Hepatocyte (in vitro differentiated cells): Measurements from ENCODE around the gene CACNA2D1. TPM values are rescaled to one million over a fixed set of nuclear protein-coding genes. Genes with fewer than 3 reads are reported as not detected.

Source experiments
- DNase-seq: peaks from one replicate; pipeline ENCODE4 v3.0.0-alpha.2; 2016; ENCODE audit warnings: low spot score
- H2AFZ ChIP-seq: fragments of 200-600 bp; sonication (generic); 2 replicates; pipeline ENCODE4 v1.6.0; 2016; ENCODE audit warnings: antibody characterized with exemption, mild to moderate bottlenecking
- H3K27ac ChIP-seq: fragments of 200-600 bp; sonication (generic); 2 replicates; pipeline ENCODE4 v1.5.1; 2016; ENCODE audit warnings: mild to moderate bottlenecking
- H3K27me3 ChIP-seq: fragments of 200-600 bp; sonication (generic); 2 replicates; pipeline ENCODE4 v1.6.1; 2016
- H3K36me3 ChIP-seq: fragments of 200-600 bp; sonication (generic); replicated peaks from 2 replicates; pipeline ENCODE4 v1.5.1; 2016; ENCODE audit warnings: low read depth; ENCODE audit not compliant: insufficient read depth
- H3K4me1 ChIP-seq: fragments of 200-600 bp; sonication (generic); 2 replicates; pipeline ENCODE4 v1.5.1; 2016; ENCODE audit warnings: mild to moderate bottlenecking, moderate library complexity; ENCODE audit not compliant: insufficient read depth
- H3K4me2 ChIP-seq: fragments of 200-600 bp; sonication (generic); 2 replicates; pipeline ENCODE4 v1.6.0; 2016
- H3K4me3 ChIP-seq: fragments of 200-600 bp; sonication (generic); 2 replicates; pipeline ENCODE4 v1.5.1; 2016; ENCODE audit warnings: mild to moderate bottlenecking
- H3K79me2 ChIP-seq: fragments of 200-600 bp; sonication (generic); 2 replicates; pipeline ENCODE4 v1.6.0; 2017; ENCODE audit warnings: mild to moderate bottlenecking
- H3K9me2 ChIP-seq: fragments of 200-600 bp; sonication (generic); replicated peaks from 2 replicates; pipeline ENCODE4 v1.6.0; 2017; ENCODE audit warnings: mild to moderate bottlenecking; ENCODE audit not compliant: insufficient read depth
- H3K9me3 ChIP-seq: fragments of 200-600 bp; sonication (generic); 2 replicates; pipeline ENCODE4 v1.5.1; 2016; ENCODE audit warnings: low read depth, mild to moderate bottlenecking
- H4K20me1 ChIP-seq: fragments of 200-600 bp; sonication (generic); 2 replicates; pipeline ENCODE4 v1.6.0; 2016; ENCODE audit warnings: mild to moderate bottlenecking; ENCODE audit not compliant: insufficient read depth, poor library complexity, severe bottlenecking
- EZH2 ChIP-seq: fragments of 200-600 bp; sonication (generic); IDR thresholded peaks from 2 replicates; pipeline ENCODE4 v1.6.1; 2016; ENCODE audit warnings: antibody characterized with exemption, mild to moderate bottlenecking, borderline replicate concordance
- EZH2phosphoT487 ChIP-seq: fragments of 200-600 bp; sonication (generic); IDR thresholded peaks from one replicate; pipeline ENCODE4 v1.6.1; 2018; ENCODE audit warnings: antibody characterized with exemption, mild to moderate bottlenecking, low read depth, moderate library complexity; ENCODE audit not compliant: unreplicated experiment, severe bottlenecking
- WGBS: methylation state at CpG from one replicate; pipeline ENCODE4 v1.1.6; 2016; ENCODE audit warnings: low lambda C conversion rate; ENCODE audit errors: missing lambda C conversion rate; 5-methylcytosine and 5-hydroxymethylcytosine counted together
- polyA plus RNA-seq: library from polyadenylated mRNA; unstranded; fragments of >200 nt; fragmentation: Nextera tagmentation; extraction: Ambion mirVana; gene quantifications from 2 replicates; pipeline ENCODE4 v1.2.1, GENCODE V29; 2016
- total RNA-seq: library from RNA; depleted of rRNA; stranded (reverse); fragments of >200 nt; gene quantifications from 2 replicates; pipeline ENCODE4 v1.2.3, GENCODE V29; 2014
- TF ChIP-seq, protein P1 (sequence below): fragments of 200-600 bp; sonication (generic); IDR thresholded peaks from 2 replicates; pipeline ENCODE4 v1.5.1; 2016; ENCODE audit warnings: antibody characterized with exemption, mild to moderate bottlenecking; ENCODE audit not compliant: poor library complexity

Gene CACNA2D1
- total and polyA plus RNA-seq, 2 experiments from 2014 or later: 3.1 to 18.9 TPM

DNA sequence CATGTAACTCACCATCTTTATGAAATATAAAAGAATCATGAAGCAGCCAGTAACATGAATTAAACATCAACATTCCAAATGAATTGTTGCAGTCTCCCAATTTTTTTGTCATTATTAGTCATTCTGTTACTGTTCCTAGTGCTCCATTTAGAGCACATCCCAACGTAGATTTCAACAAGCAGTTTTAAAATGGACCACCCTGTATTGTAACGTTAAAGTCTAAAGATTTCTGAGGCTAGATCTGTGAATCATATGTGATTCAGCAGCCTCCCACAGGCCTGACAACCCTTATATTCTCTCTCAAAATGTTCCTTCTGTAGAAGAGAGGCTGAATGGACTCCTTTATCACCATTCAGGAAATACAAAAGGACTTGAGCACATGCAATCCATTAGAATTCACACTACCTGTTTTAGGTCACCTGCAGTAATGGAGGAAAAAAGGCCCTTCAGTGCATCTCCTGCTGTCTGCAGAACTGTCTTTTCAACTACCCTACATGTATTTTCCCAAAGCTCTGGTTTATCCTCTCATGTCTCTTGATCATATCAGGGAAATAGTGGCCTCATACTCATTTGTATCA is 81.4 kb downstream of the CACNA2D1 start:
- TF ChIP-seq EZH2: no peak
- TF ChIP-seq EZH2phosphoT487: no peak
- TF ChIP-seq, protein P1, sequence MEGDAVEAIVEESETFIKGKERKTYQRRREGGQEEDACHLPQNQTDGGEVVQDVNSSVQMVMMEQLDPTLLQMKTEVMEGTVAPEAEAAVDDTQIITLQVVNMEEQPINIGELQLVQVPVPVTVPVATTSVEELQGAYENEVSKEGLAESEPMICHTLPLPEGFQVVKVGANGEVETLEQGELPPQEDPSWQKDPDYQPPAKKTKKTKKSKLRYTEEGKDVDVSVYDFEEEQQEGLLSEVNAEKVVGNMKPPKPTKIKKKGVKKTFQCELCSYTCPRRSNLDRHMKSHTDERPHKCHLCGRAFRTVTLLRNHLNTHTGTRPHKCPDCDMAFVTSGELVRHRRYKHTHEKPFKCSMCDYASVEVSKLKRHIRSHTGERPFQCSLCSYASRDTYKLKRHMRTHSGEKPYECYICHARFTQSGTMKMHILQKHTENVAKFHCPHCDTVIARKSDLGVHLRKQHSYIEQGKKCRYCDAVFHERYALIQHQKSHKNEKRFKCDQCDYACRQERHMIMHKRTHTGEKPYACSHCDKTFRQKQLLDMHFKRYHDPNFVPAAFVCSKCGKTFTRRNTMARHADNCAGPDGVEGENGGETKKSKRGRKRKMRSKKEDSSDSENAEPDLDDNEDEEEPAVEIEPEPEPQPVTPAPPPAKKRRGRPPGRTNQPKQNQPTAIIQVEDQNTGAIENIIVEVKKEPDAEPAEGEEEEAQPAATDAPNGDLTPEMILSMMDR: no peak
- 78% methylated on average over 2 of the region's 2 CpGs for WGBS

DNA sequence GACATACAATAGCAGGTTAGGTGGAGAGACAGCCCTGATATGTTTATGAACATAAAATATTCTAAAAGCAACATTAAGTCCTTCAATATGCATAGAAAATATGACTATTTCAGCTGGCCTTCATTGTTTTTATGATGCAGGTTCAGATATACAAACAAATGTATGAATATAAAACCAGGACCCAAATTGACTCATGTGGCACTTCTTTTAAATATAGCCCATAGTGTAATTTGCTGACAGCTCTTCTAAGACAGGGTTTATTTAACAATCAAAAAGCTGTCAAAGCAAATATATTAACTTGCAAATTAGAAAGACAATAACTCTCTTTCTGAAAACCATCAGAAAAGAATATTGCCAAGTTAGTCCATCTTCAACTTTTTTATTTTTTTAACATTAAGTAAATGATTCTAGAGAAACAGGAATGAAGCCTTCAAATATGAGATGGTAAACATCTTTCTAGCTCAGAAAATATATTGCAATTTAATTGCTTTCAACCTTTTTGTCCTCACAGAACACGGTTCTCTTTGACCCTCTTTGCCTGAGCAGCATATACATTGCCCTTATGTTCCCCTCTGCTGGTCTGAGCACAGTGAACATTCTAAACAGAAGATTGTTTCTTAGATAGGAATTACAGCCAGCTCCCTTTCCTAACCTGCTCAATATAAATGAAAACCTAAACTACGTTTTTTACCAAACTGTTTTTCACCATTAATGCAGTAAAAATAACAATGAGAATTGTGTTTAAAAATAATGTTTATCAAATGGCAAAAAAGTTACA is 82.8 kb downstream of the CACNA2D1 start:
- DNase-seq: no peak
- H3K4me1 ChIP-seq: no peaks in the 10 kb centered on the region
- no peaks in the 10 kb centered on the region for H4K20me1 ChIP-seq
- H3K4me2 ChIP-seq: no peak overlapping the region
- no peaks in the 10 kb centered on the region for H3K27me3 ChIP-seq
- H3K79me2 ChIP-seq: no peaks in the 10 kb centered on the region
- H3K9me3 ChIP-seq: no peaks in the 10 kb centered on the region
- H2AFZ ChIP-seq: no peak overlapping the region
- H3K4me3 ChIP-seq: no peak overlapping the region
- TF ChIP-seq, protein P1: no peak
- TF ChIP-seq EZH2: no peak
- TF ChIP-seq EZH2phosphoT487: no peak
- no peak overlapping the region for H3K27ac ChIP-seq
- H3K9me2 ChIP-seq: no peaks in the 10 kb centered on the region
- H3K36me3 ChIP-seq: no peaks in the 10 kb centered on the region
- 40% methylated on average over 2 of the region's 2 CpGs for WGBS

More for the DNA sequence above, 81.4 kb downstream of the CACNA2D1 start:
- Histone ChIP-seq H3K27me3 (no peaks in the 10 kb centered on the region), H3K36me3 (no peaks in the 10 kb centered on the region), H3K79me2 (no peaks in the 10 kb centered on the region), H3K9me3 (no peaks in the 10 kb centered on the region), H4K20me1 (no peaks in the 10 kb centered on the region), H3K4me3 (no peak overlapping the region), H2AFZ (no peak overlapping the region), H3K27ac (no peak overlapping the region), H3K4me1 (no peaks in the 10 kb centered on the region), H3K4me2 (no peak overlapping the region), H3K9me2 (no peaks in the 10 kb centered on the region)
- DNase-seq: no peak

DNA sequence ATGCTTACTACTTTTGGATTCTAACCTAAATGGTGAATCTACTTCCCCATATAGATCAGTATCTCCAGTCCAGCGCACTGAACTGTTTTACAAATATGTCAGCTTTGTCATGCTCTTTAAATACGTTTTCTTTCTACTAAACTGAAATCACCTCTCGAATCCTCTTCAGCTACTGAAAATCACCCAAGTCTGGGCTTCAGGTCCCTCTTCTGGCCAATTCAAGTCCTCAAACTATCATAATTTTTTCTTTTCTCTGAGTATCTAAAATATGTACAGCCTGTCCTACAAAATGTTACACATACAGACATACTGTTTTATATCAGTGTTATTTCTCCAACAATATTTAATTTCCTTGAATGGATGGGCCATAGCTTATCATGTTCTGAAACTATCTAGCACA is 84.2 kb downstream of the CACNA2D1 start:
- Histone ChIP-seq H4K20me1 (no peaks in the 10 kb centered on the region), H3K27me3 (no peaks in the 10 kb centered on the region), H3K79me2 (no peaks in the 10 kb centered on the region), H2AFZ (no peak overlapping the region), H3K4me2 (no peak overlapping the region), H3K36me3 (no peaks in the 10 kb centered on the region), H3K9me2 (no peaks in the 10 kb centered on the region), H3K9me3 (no peaks in the 10 kb centered on the region), H3K4me1 (no peaks in the 10 kb centered on the region), H3K4me3 (no peak overlapping the region), H3K27ac (no peak overlapping the region)
- TF ChIP-seq EZH2: no peak
- no peak for TF ChIP-seq EZH2phosphoT487
- TF ChIP-seq, protein P1: no peak
- DNase-seq: no peak
- 83% methylated on average over 3 of the region's 3 CpGs for WGBS
